ACHN (cell line): Measurements from ENCODE around the gene DOCK1.

Source experiments
- DNase-seq: peaks from one replicate; pipeline ENCODE4 v3.0.0-alpha.2; 2015
- in situ Hi-C: cut with HindIII; loops from 2 replicates; pipeline ENCODE4 v1.10.0; 2017; ENCODE audit warnings: low sequenced_read_pairs, low pct_ligation_motif_present, low pct_unique_long_range_greater_than_20kb

The DOCK1 gene

DNA sequence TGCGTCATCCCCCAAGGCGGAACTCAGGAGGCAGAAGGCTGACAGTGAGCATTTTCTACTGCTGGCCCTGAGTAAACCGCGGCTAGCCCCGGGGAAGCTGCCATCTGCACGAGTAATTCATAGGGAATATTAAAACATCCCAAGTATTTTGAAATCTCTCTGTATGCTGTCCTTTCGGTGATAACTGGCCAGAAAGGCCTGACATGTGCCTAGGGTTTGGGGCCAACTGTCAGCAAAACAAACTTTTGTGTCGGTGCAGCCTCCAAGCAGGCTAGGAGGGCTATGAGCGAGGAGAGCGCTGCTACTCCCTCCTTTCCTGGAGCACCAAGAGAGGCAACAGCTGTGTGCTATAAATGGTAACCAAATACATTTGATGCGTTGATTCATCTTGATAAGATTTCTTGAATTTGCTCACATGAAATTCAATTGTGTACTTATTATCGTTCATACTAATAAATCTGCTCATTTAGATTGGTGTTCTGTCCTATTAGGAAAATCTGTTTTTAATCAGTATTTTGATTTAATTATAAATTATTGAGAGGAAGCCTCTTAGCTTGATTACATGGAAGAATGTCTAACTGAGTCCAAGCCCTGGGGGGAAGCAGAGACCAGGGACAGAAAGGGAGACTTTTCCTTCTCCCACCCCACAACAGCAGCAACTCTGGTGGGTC lies 519.5 kb downstream of the DOCK1 start:
- no peak for DNase-seq
- in situ Hi-C loops, result no loop called here

DNA sequence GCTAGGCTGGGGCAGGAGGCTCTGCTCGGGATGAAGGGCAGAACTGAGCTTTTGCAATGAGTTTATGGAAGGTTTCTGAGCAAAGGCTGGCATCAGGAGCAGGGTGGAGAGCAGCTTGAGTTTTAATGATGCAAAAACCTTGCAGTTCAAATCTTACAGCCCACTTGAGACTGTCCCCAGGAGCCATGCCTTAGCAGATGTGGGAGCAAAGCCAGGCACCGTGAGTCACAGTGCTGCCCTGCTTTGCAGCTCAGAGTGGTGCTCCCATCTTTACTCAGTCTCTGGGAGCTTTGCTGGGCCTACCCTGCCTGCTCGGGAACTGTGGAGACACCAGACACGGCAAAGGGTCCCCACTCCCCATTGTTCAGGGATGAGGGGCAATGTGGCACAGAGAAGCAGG lies 521.5 kb downstream of the DOCK1 start:
- DNase-seq, result no peak
- in situ Hi-C loops, result no loop called here

DNA sequence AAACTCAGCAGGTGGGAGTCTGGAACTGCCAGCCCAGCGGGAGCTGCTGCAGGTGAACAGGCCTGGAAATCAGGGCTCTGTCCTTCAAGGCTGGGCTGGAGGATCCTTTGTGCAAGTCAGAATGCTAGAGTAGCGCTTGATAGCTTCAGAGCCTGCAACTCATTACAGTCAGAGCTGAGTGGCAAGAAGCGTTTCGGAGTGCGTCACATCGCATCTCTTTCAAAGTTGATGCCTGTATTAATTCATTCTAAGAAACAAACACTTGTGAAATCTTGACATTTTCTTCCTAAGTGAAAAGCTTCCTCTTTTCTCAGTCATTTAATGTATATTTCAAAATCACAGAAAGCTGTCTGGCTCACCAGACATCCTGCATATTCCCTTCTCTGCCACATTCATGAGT lies 522.7 kb downstream of the DOCK1 start:
- DNase-seq, result no peak

DNA sequence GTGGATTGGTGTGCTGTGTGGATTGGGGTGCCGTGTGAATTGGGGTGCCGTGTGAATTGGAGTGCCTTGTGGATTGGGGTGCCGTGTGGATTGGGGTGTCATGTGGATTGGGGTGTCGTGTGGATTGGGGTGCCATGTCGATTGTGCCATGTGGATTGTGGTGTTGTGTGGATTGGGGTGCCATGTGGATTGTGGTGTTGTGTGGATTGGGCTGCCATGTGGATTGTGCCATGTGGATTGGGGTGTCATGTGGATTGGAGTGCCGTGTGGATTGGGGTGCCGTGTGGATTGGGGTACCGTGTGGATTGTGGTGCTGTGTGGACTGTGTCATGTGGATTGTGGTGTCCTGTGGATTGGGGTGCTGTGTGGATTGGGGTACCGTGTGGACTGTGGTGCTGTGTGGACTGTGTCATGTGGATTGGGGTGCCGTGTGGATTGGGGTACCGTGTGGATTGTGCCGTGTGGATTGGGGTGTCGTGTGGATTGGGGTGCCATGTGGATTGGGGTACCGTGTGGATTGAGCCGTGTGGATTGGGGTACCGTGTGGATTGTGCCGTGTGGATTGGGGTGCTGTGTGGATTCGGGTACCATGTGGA lies 523.3 kb downstream of the DOCK1 start:
- no peak for DNase-seq
- in situ Hi-C loops, result no loop called here

More for the DNA sequence above, 522.7 kb downstream of the DOCK1 start:
- in situ Hi-C loops, result no loop called here

DNA sequence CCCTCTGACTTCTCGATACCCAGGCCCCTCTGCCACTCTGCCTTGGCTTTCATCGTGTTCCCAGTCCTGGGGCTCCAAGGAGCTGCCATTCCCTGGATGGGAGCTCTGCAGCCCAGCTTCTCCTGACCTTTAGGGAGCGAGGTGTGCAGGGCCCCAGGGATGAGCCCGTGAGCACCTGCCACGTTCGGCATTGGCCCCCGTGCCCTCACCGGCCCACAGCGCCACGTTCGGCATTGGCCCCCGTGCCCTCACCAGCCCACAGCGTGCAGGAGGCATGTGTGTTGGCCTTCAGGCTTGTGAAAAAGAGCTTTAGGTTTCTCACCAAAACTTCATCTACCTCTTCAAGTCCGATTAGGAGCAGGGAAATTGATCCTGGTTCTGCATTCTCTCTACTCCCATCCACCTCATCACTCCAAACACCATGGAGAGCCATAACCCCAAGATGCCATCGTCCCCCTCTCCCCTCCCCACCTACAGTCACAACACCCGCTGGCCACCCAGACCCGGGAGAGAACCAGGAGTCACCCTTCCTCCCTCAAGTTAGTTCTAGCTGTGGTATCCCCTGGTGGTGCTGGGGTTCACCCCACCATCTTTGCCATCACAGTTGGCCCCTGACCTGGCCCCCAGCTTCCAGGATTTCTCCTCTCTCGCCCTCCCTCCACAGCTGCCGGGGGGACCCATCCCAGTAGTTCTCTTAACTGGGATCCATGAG lies 524.5 kb downstream of the DOCK1 start:
- in situ Hi-C loops, result no loop called here
- DNase-seq, result no peak

DNA sequence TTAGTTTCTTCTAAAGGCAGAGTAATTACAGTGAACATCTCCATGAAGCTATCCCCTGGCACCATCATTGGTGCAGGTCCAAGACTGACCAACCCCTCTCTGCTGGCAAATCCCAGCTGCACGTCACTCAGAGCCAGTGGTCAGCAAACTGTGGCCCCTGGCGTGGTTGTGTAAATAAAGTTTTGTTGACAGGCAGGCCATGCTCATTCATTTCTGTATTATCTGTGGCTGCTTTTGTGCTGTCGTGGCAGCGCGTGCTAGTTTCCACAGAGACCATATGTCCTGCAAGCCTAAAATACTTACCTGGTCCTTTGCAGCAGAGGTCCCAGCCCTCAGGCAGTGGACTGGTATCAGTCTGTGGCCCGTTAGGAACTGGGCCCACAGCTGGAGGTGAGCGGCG lies 526.3 kb downstream of the DOCK1 start:
- in situ Hi-C loops, result no loop called here
- no peak for DNase-seq

DNA sequence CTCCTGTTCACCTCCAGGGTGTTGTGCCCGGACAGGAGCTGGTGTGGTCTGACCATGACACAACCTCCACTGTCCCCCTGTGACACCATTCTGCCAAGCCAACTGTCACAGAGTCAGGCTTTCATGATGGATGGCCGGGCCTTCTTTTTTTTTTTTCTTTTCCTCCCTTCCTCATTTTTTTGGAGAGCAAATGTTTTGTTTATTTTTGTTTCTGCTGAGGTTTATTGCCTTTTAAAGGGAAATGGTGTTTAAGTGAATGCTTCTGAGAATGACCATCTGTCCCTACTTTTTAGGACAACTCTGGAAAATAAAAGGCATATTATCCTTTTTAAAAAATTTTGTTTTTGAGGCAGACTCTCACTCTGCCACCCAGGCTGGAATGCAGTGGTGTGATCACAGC lies 528.8 kb downstream of the DOCK1 start:
- in situ Hi-C loops, result no loop called here

DNA sequence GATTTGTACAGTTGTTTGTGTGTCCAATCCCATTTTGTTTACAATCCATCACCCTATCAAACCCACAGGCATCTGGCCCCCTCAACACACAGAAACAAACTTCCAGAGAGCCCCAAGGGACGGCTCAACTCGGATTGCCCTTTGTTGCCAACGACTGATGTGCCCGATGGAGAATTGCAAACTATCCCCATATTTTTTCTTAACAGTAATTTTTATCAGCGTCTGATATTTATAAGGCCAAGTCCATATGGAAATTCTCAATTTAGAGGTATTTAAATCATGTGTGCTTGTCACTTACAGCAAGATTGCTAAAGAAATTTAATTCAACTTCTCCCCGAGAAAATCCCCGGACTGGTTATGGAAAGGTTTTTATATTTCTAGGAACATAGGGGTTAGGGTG lies 530.0 kb downstream of the DOCK1 start:
- in situ Hi-C loops, result no loop called here

More for the DNA sequence above, 528.8 kb downstream of the DOCK1 start:
- DNase-seq, result no peak

DNA sequence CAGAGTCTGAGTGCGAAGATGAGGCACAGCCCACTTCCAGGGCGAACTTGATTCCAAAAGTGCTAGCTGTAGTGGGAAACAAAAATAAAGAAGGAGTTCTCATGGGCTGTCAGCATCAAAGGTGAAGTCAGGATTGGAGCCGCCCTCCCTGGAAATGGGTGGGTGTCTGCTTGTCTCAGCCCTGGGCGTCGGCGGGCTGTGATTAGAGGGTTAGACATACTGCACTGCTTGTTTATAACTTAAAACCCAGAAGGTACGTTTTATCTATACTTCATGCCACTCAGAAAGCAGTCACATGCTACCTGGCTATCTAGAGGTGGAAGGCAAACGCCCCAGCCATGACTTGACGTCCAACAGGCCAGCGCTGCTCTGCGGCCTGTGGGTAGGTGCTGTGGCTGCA lies 535.1 kb downstream of the DOCK1 start:
- DNase-seq, result no peak
- in situ Hi-C loops, result no loop called here

More for the DNA sequence above, 530.0 kb downstream of the DOCK1 start:
- no peak for DNase-seq

DNA sequence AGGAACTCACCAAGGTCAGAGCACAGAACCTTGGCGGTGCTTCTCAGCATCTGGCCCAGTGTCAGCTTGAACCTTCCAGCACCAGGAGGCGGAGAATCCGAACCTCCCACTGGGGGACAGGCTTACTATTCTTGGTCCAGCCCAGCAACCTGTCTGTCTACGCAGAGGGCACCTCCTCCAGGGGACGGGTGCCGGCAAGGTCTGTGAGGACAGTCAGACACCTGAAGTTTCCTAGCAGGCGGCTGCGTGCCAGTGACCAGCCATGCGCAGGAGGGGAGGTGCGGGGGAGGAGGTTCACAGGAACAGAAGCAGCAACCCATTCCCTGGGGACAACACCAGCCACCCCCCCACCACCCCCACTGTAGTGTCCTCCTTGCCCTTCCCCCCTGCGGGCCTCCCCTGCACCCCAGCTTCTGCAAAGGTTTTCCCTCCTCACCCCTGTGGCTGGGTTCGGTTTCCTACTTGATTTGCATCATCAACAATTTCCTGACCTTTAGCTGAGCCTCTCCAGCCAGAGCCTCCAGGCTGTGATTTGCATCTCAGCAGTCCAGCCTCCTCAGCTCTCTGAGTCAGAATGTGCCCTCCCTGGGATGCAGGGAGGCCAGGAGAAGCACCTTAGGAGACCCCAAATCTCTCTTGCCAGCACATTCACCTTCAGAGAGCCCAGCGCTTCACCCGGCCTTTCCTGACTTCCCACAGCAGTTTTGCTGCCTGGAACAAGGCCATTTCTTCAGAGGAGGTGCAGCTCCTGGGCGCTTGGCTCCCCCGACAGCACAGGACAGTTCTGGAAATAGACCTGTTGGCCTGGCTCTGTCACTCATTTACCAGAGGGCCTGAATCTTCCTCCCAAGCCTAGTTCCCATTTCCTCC lies 536.4 kb downstream of the DOCK1 start:
- peak; percentile 74 for DNase-seq
- in situ Hi-C loops, result no loop called here

DNA sequence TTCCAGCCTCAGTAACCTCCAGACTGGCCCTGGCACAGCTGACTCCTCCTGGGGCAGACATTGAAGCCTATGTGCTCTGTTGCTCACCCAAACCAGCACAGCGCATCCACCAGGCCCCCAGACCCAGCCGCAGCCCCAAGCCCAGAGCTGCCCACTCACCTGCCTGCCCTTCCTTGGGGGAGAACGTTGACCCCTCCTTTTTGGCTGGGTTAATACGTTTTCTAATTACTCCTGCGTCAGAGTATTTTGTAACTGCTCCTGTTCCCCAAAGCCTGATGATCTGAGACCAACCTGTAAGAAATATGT lies 536.9 kb downstream of the DOCK1 start:
- in situ Hi-C loops, result no loop called here
- DNase-seq, result no peak

DNA sequence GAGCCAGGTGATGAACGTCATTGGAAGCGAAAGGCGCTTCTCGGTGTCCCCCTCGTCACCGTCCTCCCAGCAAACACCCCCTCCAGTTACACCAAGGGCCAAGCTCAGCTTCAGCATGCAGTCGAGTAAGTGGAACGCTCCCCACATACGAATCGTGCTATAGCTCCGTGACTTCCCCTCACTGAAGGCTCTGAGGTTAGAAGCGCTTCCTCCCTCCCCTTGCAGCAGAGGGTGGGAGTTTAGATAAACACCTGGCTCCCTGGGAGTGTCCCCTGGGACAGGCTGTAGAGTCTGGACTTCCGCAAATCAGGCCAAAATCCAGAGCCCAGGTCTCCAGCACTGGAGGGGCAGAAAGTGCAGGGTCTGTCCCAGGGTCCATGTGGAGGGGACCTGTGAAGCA lies 538.9 kb downstream of the DOCK1 start:
- in situ Hi-C loops, result no loop called here
- no peak for DNase-seq

DNA sequence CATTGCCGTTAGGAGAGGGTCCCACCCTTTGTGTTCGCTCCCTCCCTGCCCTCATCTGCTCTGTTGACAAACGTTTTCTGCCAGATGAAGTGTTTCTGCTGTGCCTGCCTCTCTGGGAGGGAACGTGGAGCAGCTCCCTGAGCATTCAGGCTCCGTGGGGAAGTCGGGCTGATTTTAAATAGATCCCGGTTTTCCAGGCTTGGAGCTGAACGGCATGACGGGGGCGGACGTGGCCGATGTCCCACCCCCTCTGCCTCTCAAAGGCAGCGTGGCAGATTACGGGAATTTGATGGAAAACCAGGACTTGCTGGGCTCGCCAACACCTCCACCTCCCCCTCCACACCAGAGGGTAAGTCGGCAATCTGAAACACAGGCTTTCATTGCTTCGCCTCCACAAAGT lies 542.0 kb downstream of the DOCK1 start:
- in situ Hi-C loops, result no loop called here
- no peak for DNase-seq

DNA sequence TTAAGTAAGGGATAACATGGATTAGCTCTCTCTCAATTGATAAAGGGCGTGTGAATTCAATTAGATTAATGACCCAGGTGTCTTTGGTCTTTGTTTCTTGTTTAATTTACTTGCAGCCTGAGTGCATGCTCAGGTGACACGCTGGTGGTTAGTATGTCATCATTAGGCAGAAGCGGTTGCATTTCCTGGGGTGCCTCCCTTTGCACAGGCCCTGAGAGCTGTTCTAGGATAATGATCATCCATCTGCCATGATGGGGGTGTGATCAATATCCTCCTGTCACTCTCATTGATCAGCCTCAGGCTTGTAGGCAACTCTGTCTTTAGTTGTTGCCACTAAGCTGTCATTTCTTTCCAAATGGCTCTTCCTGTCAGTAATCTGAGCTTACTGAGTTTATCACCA lies 544.3 kb downstream of the DOCK1 start:
- in situ Hi-C loops, result no loop called here
- DNase-seq, result no peak

DNA sequence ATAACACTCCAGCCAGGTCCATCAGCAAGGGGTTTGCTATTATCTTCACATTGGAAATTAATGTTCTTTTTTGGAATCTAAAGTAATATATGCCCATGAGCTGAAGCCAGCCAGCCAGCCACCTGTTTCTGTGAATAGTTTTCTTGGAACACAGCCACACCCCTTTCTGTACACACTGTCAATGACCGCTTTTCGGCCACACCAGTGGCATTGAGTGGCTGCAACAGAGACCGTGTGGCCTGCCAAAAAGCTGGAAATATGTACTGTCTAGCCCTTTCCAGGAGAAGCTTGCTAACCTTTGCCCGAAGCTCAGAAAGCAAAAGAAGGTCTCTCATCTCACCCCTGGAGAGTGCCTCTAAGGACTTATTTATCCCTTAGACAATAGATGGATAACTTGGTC lies 545.4 kb downstream of the DOCK1 start:
- in situ Hi-C loops, result no loop called here
- no peak for DNase-seq

DNA sequence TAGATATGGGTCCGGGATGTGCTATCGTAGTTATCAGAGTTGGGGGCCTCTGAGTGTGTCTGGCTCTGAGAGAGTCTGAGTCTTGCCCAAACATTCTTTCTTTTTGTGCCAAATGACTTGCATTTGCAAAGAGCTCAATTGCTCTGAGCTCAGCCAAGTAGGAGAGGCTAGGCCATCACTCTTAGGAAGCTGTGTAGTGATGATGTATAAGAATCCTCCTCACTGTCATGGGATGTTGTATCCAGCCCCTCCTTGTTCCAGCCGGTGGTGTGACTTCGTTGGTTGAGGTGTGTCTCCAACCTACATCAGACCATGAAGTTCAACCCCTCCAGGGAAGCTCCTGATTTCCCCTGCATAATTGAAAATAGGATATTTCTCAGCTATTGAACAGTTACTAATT lies 546.4 kb downstream of the DOCK1 start:
- no peak for DNase-seq

DNA sequence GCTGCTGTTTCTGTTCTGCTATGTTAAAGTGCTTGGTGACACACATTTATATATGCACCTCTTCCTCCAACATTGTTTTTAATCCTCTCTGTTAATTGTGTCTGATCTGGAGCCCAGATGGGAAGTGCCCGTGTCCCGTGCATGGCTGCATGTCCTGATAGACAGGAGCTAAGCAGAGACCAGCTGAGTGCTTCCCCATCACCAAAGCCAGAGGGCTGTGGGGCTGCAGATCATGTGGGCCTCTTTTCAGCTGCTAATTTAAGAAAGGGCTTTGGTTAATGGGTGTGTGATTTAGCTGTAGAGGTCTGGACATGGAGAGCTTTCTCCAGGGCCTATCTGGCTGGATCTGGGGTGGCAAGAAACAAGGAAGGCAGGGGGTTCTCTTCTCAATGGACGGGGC lies 547.3 kb downstream of the DOCK1 start:
- no peak for DNase-seq
- in situ Hi-C loops, result no loop called here

More for the DNA sequence above, 546.4 kb downstream of the DOCK1 start:
- in situ Hi-C loops, result no loop called here

DNA sequence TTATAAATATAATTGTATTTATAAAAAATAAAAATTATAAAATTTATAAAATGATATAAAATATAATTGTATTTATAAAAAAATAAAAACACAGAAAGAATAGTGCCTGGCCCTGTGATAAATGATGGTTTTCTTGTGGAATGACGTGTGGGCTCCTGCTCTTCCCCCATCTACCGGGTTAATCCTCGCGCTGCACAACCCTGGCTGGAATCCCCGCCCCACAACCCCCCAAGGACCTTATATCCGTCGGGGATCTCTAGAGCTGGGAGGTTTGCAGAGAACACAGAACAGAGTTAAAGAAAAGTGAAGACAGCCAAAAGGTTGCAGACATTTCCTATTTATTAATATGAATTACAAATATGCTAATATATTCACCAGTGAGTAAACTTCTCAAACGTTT lies 548.5 kb downstream of the DOCK1 start:
- in situ Hi-C loops, result no loop called here
- no peak for DNase-seq

DNA sequence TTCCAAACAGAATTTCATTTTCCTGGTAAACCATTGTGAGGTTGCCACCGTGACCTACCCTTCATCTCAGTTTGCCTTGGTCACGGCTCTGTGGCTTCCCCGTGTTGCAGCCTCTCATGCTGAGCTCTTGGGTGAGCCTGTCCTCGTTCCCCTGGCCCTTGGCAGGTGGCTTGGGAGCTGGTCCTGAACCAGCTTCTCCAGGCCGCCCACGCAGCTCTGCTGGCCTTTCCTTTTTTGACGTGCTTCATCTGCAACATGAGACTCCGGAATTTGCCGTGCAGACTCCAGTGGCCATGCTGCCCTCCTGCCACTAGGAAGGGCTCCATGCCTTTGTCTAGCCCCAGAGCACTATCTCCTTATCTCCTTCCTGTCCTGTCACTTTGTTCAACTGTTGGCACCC lies 550.9 kb downstream of the DOCK1 start:
- in situ Hi-C loops, result no loop called here
- DNase-seq, result no peak
